ENCODE results near the gene CERS3.

Gene CERS3

DNA sequence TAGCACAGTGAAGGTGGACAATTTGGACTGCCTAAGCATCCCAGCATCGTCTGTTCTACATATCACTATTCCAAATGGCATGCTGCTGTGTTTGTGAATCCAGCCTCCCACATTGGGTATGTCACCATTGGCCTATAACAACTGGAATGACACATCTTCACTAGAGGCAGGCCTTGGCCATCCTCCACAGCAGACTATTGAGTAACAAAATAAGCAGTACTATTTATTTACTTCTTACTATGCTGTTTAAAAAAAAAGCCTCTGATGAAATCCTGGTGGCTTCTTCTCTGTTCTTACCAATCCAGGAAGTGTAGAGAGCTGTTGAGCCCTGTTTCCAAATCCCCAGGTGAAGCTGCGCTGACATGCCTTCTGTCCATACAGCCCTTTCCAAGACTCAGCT lies 30.6 kb upstream of the CERS3 start:
- H3K27ac ChIP-seq (ENCODE audit: low read depth in 2 of 2, low read length in 2 of 2) = no peak overlapping the region
- H3K4me3 ChIP-seq (ENCODE audit: low read length in 2 of 2) = no peak overlapping the region
- H3K4me1 ChIP-seq (ENCODE audit: control insufficient read depth in 2 of 2, insufficient read depth in 2 of 2, low read length in 2 of 2) = no peaks in the 10 kb centered on the region
- no peaks in the 10 kb centered on the region for H3K36me3 ChIP-seq (ENCODE audit: control insufficient read depth in 2 of 2, insufficient read depth in 2 of 2, low read length in 2 of 2)
- no peaks in the 10 kb centered on the region for H3K9me3 ChIP-seq (ENCODE audit: control insufficient read depth in 2 of 2, low read length in 2 of 2)
- H3K9ac ChIP-seq (ENCODE audit: low read depth in 1 of 2, low read length in 2 of 2) = no peak overlapping the region
- no peaks in the 10 kb centered on the region for H3K27me3 ChIP-seq (ENCODE audit: control insufficient read depth in 2 of 2, insufficient read depth in 2 of 2, low read length in 2 of 2)

DNA sequence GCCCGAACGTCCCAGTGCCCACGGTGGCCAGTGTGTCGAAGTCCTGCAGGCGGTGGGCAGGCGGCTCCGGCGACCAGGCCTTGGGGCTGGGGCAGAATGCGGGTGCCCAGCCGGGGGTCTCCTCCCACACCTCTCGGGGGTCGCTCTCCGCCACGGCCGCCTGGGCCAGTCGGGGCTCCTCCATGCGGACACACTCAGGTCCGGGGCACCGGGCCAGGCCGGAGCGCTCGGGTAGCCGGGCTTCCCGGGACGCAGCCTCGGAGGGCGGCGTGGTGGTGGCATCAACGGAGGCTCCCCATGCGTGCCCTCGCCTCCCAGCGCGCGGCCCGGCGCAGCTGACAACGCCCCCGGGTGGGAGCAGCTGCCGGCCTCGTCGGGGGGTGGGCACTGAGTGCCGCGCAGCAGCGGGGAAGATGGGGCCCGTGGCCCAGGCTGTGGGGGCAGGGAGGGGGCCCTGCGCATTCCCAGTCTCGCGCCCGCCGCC lies 30.1 kb upstream of the CERS3 start:
- Histone ChIP-seq H3K4me3 (ENCODE audit: low read length in 2 of 2) (no peak overlapping the region), H3K4me1 (ENCODE audit: control insufficient read depth in 2 of 2, insufficient read depth in 2 of 2, low read length in 2 of 2) (no peaks in the 10 kb centered on the region), H3K9ac (ENCODE audit: low read depth in 1 of 2, low read length in 2 of 2) (no peak overlapping the region), H3K27me3 (ENCODE audit: control insufficient read depth in 2 of 2, insufficient read depth in 2 of 2, low read length in 2 of 2) (no peaks in the 10 kb centered on the region), H3K9me3 (ENCODE audit: control insufficient read depth in 2 of 2, low read length in 2 of 2) (no peaks in the 10 kb centered on the region), H3K27ac (ENCODE audit: low read depth in 2 of 2, low read length in 2 of 2) (no peak overlapping the region), H3K36me3 (ENCODE audit: control insufficient read depth in 2 of 2, insufficient read depth in 2 of 2, low read length in 2 of 2) (no peaks in the 10 kb centered on the region)

DNA sequence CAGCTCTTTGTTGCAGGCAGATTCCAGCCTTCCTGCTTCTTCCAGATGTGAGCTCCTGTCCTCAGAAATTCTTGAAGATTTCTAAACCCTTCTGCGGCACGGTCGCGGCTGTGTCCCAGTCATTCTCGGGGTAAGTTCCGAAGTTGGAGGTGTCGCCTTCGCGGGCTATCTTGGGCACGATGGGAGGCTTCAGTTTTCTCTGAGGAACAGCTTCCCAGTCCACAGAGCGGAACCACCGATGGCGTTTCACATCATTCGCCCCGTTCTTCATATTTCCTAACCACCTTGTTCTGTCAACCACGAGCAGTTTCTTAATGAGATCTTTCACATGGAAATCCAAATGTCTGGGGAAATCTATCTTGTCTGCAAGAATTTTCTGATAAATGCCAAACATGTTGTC lies 24.7 kb upstream of the CERS3 start:
- Histone ChIP-seq H3K27ac (ENCODE audit: low read depth in 2 of 2, low read length in 2 of 2) (no peak overlapping the region), H3K36me3 (ENCODE audit: control insufficient read depth in 2 of 2, insufficient read depth in 2 of 2, low read length in 2 of 2) (no peaks in the 10 kb centered on the region), H3K4me3 (ENCODE audit: low read length in 2 of 2) (no peak overlapping the region), H3K4me1 (ENCODE audit: control insufficient read depth in 2 of 2, insufficient read depth in 2 of 2, low read length in 2 of 2) (no peaks in the 10 kb centered on the region), H3K9me3 (ENCODE audit: control insufficient read depth in 2 of 2, low read length in 2 of 2) (no peaks in the 10 kb centered on the region), H3K9ac (ENCODE audit: low read depth in 1 of 2, low read length in 2 of 2) (no peak overlapping the region), H3K27me3 (ENCODE audit: control insufficient read depth in 2 of 2, insufficient read depth in 2 of 2, low read length in 2 of 2) (no peaks in the 10 kb centered on the region)

DNA sequence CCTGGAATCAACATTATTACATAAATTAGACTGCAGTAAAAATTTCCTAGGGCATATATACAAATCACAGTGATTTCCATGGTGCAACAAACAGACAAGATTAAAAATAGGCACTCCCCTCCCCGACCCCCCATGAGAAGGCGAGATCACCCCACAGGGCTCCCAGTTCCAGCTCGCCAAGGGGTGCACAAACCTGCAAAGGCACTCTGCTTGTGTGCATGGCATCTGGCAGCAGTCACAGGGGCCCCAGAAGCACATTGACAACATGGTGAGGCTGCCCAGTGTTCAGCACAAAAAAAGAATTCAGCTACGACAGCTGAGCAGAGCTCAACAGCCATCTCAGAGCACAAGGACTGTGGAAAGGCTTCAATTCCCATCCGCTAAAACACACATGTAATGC lies 19.2 kb upstream of the CERS3 start:
- Histone ChIP-seq H3K36me3 (ENCODE audit: control insufficient read depth in 2 of 2, insufficient read depth in 2 of 2, low read length in 2 of 2) (no peaks in the 10 kb centered on the region), H3K27me3 (ENCODE audit: control insufficient read depth in 2 of 2, insufficient read depth in 2 of 2, low read length in 2 of 2) (no peaks in the 10 kb centered on the region), H3K4me3 (ENCODE audit: low read length in 2 of 2) (no peak overlapping the region), H3K9ac (ENCODE audit: low read depth in 1 of 2, low read length in 2 of 2) (no peak overlapping the region), H3K27ac (ENCODE audit: low read depth in 2 of 2, low read length in 2 of 2) (no peak overlapping the region), H3K9me3 (ENCODE audit: control insufficient read depth in 2 of 2, low read length in 2 of 2) (no peaks in the 10 kb centered on the region), H3K4me1 (ENCODE audit: control insufficient read depth in 2 of 2, insufficient read depth in 2 of 2, low read length in 2 of 2) (no peaks in the 10 kb centered on the region)

DNA sequence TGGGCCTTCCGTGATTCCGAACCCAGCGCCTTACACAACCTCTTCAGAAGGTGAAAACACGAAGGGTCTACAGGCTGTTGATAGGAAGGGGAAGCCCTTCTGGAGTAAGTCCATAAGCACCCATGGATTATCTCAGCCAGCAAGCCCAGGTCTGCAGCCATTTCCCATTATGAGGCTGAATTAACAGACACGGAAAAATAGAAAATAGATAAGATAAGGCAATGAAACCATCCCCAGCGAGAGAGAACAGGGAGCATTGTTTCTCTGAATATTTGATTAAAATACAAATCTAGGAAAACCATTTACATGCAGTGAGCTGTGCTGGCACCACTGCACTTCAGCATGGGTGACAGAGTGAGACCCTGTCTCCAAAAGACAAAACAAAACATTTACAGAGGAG lies 16.2 kb upstream of the CERS3 start:
- H3K9me3 ChIP-seq (ENCODE audit: control insufficient read depth in 2 of 2, low read length in 2 of 2) = no peaks in the 10 kb centered on the region
- H3K4me1 ChIP-seq (ENCODE audit: control insufficient read depth in 2 of 2, insufficient read depth in 2 of 2, low read length in 2 of 2) = no peaks in the 10 kb centered on the region
- no peak overlapping the region for H3K27ac ChIP-seq (ENCODE audit: low read depth in 2 of 2, low read length in 2 of 2)
- no peaks in the 10 kb centered on the region for H3K36me3 ChIP-seq (ENCODE audit: control insufficient read depth in 2 of 2, insufficient read depth in 2 of 2, low read length in 2 of 2)
- H3K4me3 ChIP-seq (ENCODE audit: low read length in 2 of 2) = no peak overlapping the region
- H3K27me3 ChIP-seq (ENCODE audit: control insufficient read depth in 2 of 2, insufficient read depth in 2 of 2, low read length in 2 of 2) = no peaks in the 10 kb centered on the region
- no peak overlapping the region for H3K9ac ChIP-seq (ENCODE audit: low read depth in 1 of 2, low read length in 2 of 2)

DNA sequence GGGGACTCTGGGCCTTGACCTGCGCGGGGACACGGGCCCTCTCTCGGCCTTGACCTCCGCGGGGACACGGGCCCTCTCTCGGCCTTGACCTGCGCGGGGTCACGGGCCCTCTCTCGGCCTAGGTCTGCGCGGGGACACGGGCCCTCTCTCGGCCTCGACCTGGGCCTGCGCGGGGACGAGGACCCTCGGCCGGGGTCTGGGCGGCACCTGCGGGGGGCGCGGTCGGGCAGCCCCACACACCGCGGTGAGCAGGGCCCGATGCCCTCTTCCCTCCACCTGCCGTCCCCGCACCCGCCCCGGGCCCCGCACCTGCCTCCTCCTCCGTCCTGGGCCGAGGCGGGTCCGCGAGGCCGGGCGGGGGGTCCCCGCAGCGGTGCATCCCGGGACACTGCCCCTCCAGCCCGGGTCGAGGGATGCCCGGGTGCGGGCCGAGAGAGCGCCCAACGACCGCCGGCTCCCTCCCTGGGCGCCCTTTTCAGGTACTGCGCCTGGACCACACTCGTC lies 15.6 kb upstream of the CERS3 start:
- H3K4me1 ChIP-seq (ENCODE audit: control insufficient read depth in 2 of 2, insufficient read depth in 2 of 2, low read length in 2 of 2) = no peaks in the 10 kb centered on the region
- no peak overlapping the region for H3K27ac ChIP-seq (ENCODE audit: low read depth in 2 of 2, low read length in 2 of 2)
- no peaks in the 10 kb centered on the region for H3K27me3 ChIP-seq (ENCODE audit: control insufficient read depth in 2 of 2, insufficient read depth in 2 of 2, low read length in 2 of 2)
- no peak overlapping the region for H3K4me3 ChIP-seq (ENCODE audit: low read length in 2 of 2)
- no peaks in the 10 kb centered on the region for H3K9me3 ChIP-seq (ENCODE audit: control insufficient read depth in 2 of 2, low read length in 2 of 2)
- H3K36me3 ChIP-seq (ENCODE audit: control insufficient read depth in 2 of 2, insufficient read depth in 2 of 2, low read length in 2 of 2) = no peaks in the 10 kb centered on the region
- H3K9ac ChIP-seq (ENCODE audit: low read depth in 1 of 2, low read length in 2 of 2) = no peak overlapping the region

DNA sequence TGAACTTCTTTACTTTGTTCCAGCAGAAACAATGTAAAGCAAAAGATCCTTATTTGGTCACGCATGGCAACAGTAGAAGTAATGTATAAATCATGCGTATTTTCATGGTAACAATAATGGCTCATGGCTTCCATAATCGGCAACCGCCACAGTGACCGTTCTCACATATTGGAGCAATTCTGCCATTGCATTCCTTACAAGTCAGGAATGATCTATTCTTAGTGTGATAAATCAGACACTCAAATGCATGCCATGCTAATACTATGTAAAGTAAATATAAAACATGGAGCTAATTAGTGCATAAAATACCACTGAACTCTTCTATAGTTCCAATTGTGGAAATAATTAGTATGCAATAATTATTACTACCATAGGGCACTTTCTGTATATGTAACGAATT lies 13.5 kb upstream of the CERS3 start:
- H3K36me3 ChIP-seq (ENCODE audit: control insufficient read depth in 2 of 2, insufficient read depth in 2 of 2, low read length in 2 of 2) = no peaks in the 10 kb centered on the region
- H3K9ac ChIP-seq (ENCODE audit: low read depth in 1 of 2, low read length in 2 of 2) = no peak overlapping the region
- H3K27ac ChIP-seq (ENCODE audit: low read depth in 2 of 2, low read length in 2 of 2) = no peak overlapping the region
- H3K9me3 ChIP-seq (ENCODE audit: control insufficient read depth in 2 of 2, low read length in 2 of 2) = no peaks in the 10 kb centered on the region
- H3K27me3 ChIP-seq (ENCODE audit: control insufficient read depth in 2 of 2, insufficient read depth in 2 of 2, low read length in 2 of 2) = no peaks in the 10 kb centered on the region
- H3K4me1 ChIP-seq (ENCODE audit: control insufficient read depth in 2 of 2, insufficient read depth in 2 of 2, low read length in 2 of 2) = no peaks in the 10 kb centered on the region
- H3K4me3 ChIP-seq (ENCODE audit: low read length in 2 of 2) = no peak overlapping the region

DNA sequence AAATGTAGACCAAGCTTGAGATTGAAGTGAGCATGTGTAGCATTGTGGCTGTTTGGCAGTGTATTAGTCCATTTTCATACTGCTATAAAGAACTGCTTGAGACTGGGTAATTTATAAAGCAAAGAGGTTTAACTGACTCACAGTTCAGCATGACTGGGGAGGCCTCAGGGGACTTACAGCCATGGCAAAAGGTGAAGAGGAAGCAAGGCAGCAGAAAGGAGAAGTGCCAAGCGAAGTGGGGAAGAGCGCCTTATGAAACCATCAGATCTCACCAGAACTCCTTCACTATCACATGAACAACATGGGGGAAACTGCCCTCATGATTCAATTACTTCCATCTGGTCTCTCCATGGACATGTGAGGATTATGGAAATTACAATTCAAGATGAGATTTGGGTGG lies 8.6 kb upstream of the CERS3 start:
- no peaks in the 10 kb centered on the region for H3K27me3 ChIP-seq (ENCODE audit: control insufficient read depth in 2 of 2, insufficient read depth in 2 of 2, low read length in 2 of 2)
- no peaks in the 10 kb centered on the region for H3K36me3 ChIP-seq (ENCODE audit: control insufficient read depth in 2 of 2, insufficient read depth in 2 of 2, low read length in 2 of 2)
- H3K9me3 ChIP-seq (ENCODE audit: control insufficient read depth in 2 of 2, low read length in 2 of 2) = no peaks in the 10 kb centered on the region
- H3K4me1 ChIP-seq (ENCODE audit: control insufficient read depth in 2 of 2, insufficient read depth in 2 of 2, low read length in 2 of 2) = no peaks in the 10 kb centered on the region
- no peak overlapping the region for H3K27ac ChIP-seq (ENCODE audit: low read depth in 2 of 2, low read length in 2 of 2)
- H3K4me3 ChIP-seq (ENCODE audit: low read length in 2 of 2) = no peak overlapping the region
- no peak overlapping the region for H3K9ac ChIP-seq (ENCODE audit: low read depth in 1 of 2, low read length in 2 of 2)

DNA sequence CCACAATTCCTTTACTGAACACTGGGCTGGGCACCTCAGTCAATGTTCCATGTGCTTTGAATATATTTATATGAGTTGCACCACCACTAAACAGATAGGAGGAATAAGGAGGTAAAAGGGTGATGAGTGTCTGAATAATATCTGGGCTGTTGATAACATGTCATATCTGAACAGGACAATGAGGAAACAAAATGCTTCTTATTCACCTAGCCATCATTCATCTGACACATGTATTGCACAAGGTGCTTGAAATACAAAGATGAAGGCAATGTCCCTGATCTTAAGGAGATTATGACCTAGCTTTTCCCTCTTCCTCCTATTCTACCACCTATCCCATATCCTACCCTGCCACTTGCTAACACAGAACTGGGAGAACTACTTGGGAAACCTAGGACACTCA lies 8.0 kb upstream of the CERS3 start:
- H3K9ac ChIP-seq (ENCODE audit: low read depth in 1 of 2, low read length in 2 of 2) = no peak overlapping the region
- H3K27ac ChIP-seq (ENCODE audit: low read depth in 2 of 2, low read length in 2 of 2) = no peak overlapping the region
- H3K4me1 ChIP-seq (ENCODE audit: control insufficient read depth in 2 of 2, insufficient read depth in 2 of 2, low read length in 2 of 2) = no peaks in the 10 kb centered on the region
- no peak overlapping the region for H3K4me3 ChIP-seq (ENCODE audit: low read length in 2 of 2)
- H3K36me3 ChIP-seq (ENCODE audit: control insufficient read depth in 2 of 2, insufficient read depth in 2 of 2, low read length in 2 of 2) = no peaks in the 10 kb centered on the region
- no peaks in the 10 kb centered on the region for H3K9me3 ChIP-seq (ENCODE audit: control insufficient read depth in 2 of 2, low read length in 2 of 2)
- no peaks in the 10 kb centered on the region for H3K27me3 ChIP-seq (ENCODE audit: control insufficient read depth in 2 of 2, insufficient read depth in 2 of 2, low read length in 2 of 2)

DNA sequence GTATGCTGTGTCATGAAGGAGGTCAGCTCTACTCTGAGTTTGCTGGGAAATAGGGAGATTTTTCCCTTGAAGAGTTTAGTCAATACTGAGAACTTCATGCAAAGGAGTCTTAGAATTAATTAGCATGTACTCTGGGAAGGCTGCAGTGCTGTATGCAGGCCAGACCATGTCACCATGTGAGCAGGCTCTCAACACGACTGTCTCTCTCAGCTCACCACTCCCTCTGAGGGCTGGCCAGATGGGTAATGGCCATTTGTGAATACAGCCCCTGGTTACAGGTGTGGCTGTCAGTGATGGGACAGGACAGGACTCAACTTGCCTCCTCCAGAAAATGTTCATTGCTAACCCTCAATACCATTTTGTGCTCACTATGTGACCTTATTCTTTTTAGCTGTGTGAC lies 5.1 kb upstream of the CERS3 start:
- Histone ChIP-seq H3K27me3 (ENCODE audit: control insufficient read depth in 2 of 2, insufficient read depth in 2 of 2, low read length in 2 of 2) (no peaks in the 10 kb centered on the region), H3K4me3 (ENCODE audit: low read length in 2 of 2) (no peak overlapping the region), H3K27ac (ENCODE audit: low read depth in 2 of 2, low read length in 2 of 2) (no peak overlapping the region), H3K9me3 (ENCODE audit: control insufficient read depth in 2 of 2, low read length in 2 of 2) (no peaks in the 10 kb centered on the region), H3K9ac (ENCODE audit: low read depth in 1 of 2, low read length in 2 of 2) (no peak overlapping the region), H3K4me1 (ENCODE audit: control insufficient read depth in 2 of 2, insufficient read depth in 2 of 2, low read length in 2 of 2) (no peaks in the 10 kb centered on the region), H3K36me3 (ENCODE audit: control insufficient read depth in 2 of 2, insufficient read depth in 2 of 2, low read length in 2 of 2) (no peaks in the 10 kb centered on the region)

DNA sequence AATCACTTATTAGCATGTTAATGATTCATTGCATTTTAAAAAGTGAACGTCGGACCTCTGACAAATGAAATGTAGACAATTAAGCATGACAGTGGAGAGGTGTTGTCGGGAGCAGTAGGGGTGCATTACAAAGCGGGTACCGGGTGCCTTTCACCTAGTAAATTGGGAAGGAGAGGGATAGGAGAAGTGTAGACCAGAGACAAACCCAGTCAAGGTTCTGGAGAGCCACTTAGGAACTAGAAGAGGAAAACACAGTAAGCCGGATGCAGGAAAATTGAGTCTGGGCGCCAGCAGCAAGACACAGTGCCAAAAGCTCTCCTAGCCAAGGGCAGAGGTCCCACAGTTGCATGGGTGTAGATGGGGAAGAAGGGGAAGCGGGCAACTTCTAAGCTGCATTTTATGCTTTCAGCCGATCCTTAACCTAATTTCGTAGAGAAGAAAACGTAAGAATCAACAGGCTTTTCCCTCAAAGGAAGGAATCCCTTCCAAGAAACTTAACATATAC lies 3.1 kb upstream of the CERS3 start:
- no peaks in the 10 kb centered on the region for H3K9me3 ChIP-seq (ENCODE audit: control insufficient read depth in 2 of 2, low read length in 2 of 2)
- H3K4me1 ChIP-seq (ENCODE audit: control insufficient read depth in 2 of 2, insufficient read depth in 2 of 2, low read length in 2 of 2) = no peaks in the 10 kb centered on the region
- no peak overlapping the region for H3K9ac ChIP-seq (ENCODE audit: low read depth in 1 of 2, low read length in 2 of 2)
- no peaks in the 10 kb centered on the region for H3K27me3 ChIP-seq (ENCODE audit: control insufficient read depth in 2 of 2, insufficient read depth in 2 of 2, low read length in 2 of 2)
- H3K36me3 ChIP-seq (ENCODE audit: control insufficient read depth in 2 of 2, insufficient read depth in 2 of 2, low read length in 2 of 2) = no peaks in the 10 kb centered on the region
- H3K27ac ChIP-seq (ENCODE audit: low read depth in 2 of 2, low read length in 2 of 2) = no peak overlapping the region
- H3K4me3 ChIP-seq (ENCODE audit: low read length in 2 of 2) = no peak overlapping the region

Measured in mucosa of rectum (tissue), 2 donors.